Caki2 (cell line): ENCODE data around the gene TIPARP. TPM values are rescaled to one million over a fixed set of nuclear protein-coding genes. Genes with fewer than 3 reads are reported as not detected.

ENCODE experiments used
- DNase-seq: peaks from one replicate; pipeline ENCODE4 v3.0.0-alpha.2; 2015; ENCODE audit warnings: low read depth
- in situ Hi-C: cut with HindIII; loops from 2 replicates; pipeline ENCODE4 v1.10.0; 2016; ENCODE audit warnings: low sequenced_read_pairs, low pct_unique_long_range_greater_than_20kb, mixed read lengths
- total RNA-seq: library from RNA; depleted of rRNA; stranded (reverse); fragments of >200 nt; shearing (Covaris generic); gene quantifications from 2 replicates; pipeline ENCODE4 v1.2.3, GENCODE V29; 2014; ENCODE audit warnings: low replicate concordance; rRNA removed

TIPARP gene
- total RNA-seq, 1 experiment from 2014 or later = 14.3 TPM

GRCh38 chr3:156750191-156750873 lies 75.9 kb downstream of the TIPARP start:
- in situ Hi-C loops = no loop called here
- DNase-seq = no peak

DNA sequence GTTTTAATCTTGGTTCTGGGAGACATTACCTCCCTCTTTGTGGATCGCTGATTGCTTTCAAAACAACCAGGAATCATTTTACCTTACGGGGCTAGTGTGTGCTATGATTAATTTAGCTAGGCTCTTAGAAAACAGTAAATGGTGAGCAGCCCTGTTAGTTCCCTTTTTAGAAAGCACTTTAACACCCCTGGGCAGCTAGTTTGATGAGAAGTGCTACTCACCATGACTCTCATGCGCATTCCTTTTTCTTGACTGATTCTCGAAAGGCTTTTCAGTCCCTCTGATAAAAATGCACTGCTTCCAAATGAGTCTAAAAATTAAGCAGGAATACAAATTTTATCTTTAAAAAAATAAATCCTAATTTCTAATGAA lies 76.5 kb downstream of the TIPARP start:
- in situ Hi-C loops = no loop called here
- no peak for DNase-seq

GRCh38 chr3:156751461-156752025 lies 77.2 kb downstream of the TIPARP start:
- in situ Hi-C loops = no loop called here
- DNase-seq = no peak

Other genes with a start within 250 kb of the TIPARP start
- 177 and 336 TPM in 2 replicates for gene SSR3, start 119.5 kb upstream of the TIPARP start, total RNA-seq
- gene LEKR1, start 151.8 kb downstream of the TIPARP start, total RNA-seq = 0.29 TPM in 1 of 2 replicates, not detected in the other